ENCODE results near the gene CARMIL1.
A peak's percentile ranks its signal among the peaks of the same experiment; 100 is the strongest.

The CARMIL1 gene

DNA sequence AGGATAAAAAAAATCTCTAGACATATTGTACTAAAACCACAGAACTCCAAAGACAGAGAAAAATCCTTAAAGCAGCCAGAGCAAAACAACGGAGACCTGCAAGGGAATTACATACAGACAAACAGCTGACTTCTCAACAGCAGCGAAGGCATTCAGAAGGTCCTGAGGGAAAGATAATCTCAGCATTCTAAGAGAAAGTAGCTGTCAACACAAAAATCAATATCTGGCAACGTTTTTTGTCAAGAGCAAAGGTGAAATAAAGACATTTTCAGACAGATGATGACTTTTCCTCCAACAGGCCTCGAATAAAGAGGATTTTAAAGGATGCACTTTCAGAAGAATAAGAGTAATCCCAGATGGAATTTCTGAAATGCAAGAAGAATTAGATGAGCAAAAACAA lies 366.7 kb downstream of the CARMIL1 start:
- no peak overlapping the region for H3K27ac ChIP-seq (ENCODE audit: low read depth, low read length)
- H3K27me3 ChIP-seq (ENCODE audit: control insufficient read depth, insufficient read depth, low read length): no peaks in the 10 kb centered on the region
- no peaks in the 10 kb centered on the region for H3K36me3 ChIP-seq (ENCODE audit: control insufficient read depth, insufficient read depth, low read length)
- H3K9ac ChIP-seq (ENCODE audit: low read length): no peak overlapping the region
- H3K4me3 ChIP-seq (ENCODE audit: low read length): no peak overlapping the region
- H3K4me1 ChIP-seq (ENCODE audit: control insufficient read depth, insufficient read depth, low read length): no peaks in the 10 kb centered on the region

DNA sequence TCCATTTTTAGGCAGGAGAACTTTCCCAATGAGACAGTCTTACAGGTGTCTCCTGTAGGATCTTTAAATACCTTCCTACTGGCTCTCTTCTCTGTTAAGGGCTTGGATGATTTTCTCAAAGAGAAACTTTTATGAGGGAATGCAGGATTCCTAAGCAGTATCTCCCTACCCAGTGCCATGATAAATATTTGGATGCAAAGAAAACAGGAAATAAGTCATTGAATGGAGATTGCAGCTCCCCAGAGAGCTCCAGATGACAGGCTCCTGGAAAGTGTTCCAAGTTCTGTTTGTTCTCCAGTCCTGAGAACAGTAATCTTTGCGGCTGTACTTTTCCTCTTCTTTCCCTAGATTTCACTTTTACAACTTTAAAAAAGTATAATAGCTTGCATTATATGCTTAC lies 370.4 kb downstream of the CARMIL1 start:
- H3K36me3 ChIP-seq (ENCODE audit: control insufficient read depth, insufficient read depth, low read length): no peaks in the 10 kb centered on the region
- H3K9ac ChIP-seq (ENCODE audit: low read length): no peak overlapping the region
- H3K4me1 ChIP-seq (ENCODE audit: control insufficient read depth, insufficient read depth, low read length): no peaks in the 10 kb centered on the region
- H3K27ac ChIP-seq (ENCODE audit: low read depth, low read length): no peak overlapping the region
- no peaks in the 10 kb centered on the region for H3K27me3 ChIP-seq (ENCODE audit: control insufficient read depth, insufficient read depth, low read length)
- no peak overlapping the region for H3K4me3 ChIP-seq (ENCODE audit: low read length)

- Histone ChIP-seq H3K27ac (ENCODE audit: low read depth, low read length) (no peak within 1 kb of the TSS), H3K4me3 (ENCODE audit: low read length) (peak within 1 kb of the TSS; percentile 37), H3K4me1 (ENCODE audit: control insufficient read depth, insufficient read depth, low read length) (no peaks in the 10 kb centered on the region), H3K27me3 (ENCODE audit: control insufficient read depth, insufficient read depth, low read length) (no peaks in the 10 kb centered on the region), H3K36me3 (ENCODE audit: control insufficient read depth, insufficient read depth, low read length) (no peaks in the 10 kb centered on the region), H3K9ac (ENCODE audit: low read length) (no peak within 1 kb of the TSS)
These were observed 372.9 kb downstream of the CARMIL1 start, which contains the start of gene SCGN for GRCh38 chr6:25652007-25652515. Gene SCGN, plus strand, starts transcription at chr6:25652215. Its CDS starts 189 bp downstream, at chr6:25652404.

- H3K27ac ChIP-seq (ENCODE audit: low read depth, low read length): no peak overlapping the region
- H3K4me1 ChIP-seq (ENCODE audit: control insufficient read depth, insufficient read depth, low read length): no peaks in the 10 kb centered on the region
- H3K27me3 ChIP-seq (ENCODE audit: control insufficient read depth, insufficient read depth, low read length): no peaks in the 10 kb centered on the region
- H3K9ac ChIP-seq (ENCODE audit: low read length): no peak overlapping the region
- H3K36me3 ChIP-seq (ENCODE audit: control insufficient read depth, insufficient read depth, low read length): no peaks in the 10 kb centered on the region
- no peak overlapping the region for H3K4me3 ChIP-seq (ENCODE audit: low read length)
These were observed 376.5 kb downstream of the CARMIL1 start for GRCh38 chr6:25655723-25656122.

DNA sequence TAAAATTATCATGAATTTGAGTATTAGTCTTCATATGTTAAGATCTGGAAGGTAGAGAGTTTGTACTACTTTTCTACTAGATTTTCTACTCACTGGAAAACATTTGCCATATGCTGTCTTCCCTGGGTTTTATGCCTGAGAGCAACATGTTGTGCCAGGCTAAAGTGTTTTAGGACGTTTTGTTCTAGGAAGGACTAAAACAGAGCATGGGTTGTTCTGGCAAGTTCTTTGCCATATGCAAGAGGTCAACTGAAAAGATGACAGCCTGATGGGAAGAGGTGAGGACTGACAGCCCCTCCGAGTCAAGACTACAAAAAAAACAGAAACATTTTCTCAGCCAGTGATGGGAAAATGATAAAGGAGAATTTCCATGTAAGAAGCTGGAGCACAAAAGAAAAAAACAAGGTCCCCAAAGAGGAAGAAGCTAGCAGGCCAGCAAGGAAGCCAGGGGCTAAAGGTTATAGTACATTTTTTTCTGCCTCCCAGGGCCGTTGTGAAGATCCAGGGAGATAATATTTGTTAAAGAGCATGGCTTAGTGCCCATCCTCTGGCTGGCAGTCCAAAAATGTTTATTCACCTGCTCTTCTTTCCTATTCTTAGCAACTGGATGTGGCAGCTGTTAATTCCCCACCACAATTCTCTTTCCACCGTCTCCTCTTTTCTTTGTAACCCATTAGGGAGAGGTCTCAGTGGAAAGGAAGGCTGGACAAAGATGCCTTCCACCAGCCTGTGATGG lies 380.6 kb downstream of the CARMIL1 start:
- Histone ChIP-seq H3K27ac (ENCODE audit: low read depth, low read length) (no peak overlapping the region), H3K36me3 (ENCODE audit: control insufficient read depth, insufficient read depth, low read length) (no peaks in the 10 kb centered on the region), H3K9ac (ENCODE audit: low read length) (no peak overlapping the region), H3K4me1 (ENCODE audit: control insufficient read depth, insufficient read depth, low read length) (no peaks in the 10 kb centered on the region), H3K27me3 (ENCODE audit: control insufficient read depth, insufficient read depth, low read length) (no peaks in the 10 kb centered on the region), H3K4me3 (ENCODE audit: low read length) (no peak overlapping the region)

- Histone ChIP-seq H3K27me3 (ENCODE audit: control insufficient read depth, insufficient read depth, low read length) (no peaks in the 10 kb centered on the region), H3K27ac (ENCODE audit: low read depth, low read length) (no peak overlapping the region), H3K4me3 (ENCODE audit: low read length) (no peak overlapping the region), H3K9ac (ENCODE audit: low read length) (no peak overlapping the region), H3K4me1 (ENCODE audit: control insufficient read depth, insufficient read depth, low read length) (no peaks in the 10 kb centered on the region), H3K36me3 (ENCODE audit: control insufficient read depth, insufficient read depth, low read length) (no peaks in the 10 kb centered on the region)
These were observed 381.3 kb downstream of the CARMIL1 start for GRCh38 chr6:25660512-25660911.

GRCh38 chr6:25661129-25661779 lies 382.1 kb downstream of the CARMIL1 start:
- no peak overlapping the region for H3K27ac ChIP-seq (ENCODE audit: low read depth, low read length)
- no peaks in the 10 kb centered on the region for H3K36me3 ChIP-seq (ENCODE audit: control insufficient read depth, insufficient read depth, low read length)
- H3K4me3 ChIP-seq (ENCODE audit: low read length): no peak overlapping the region
- no peaks in the 10 kb centered on the region for H3K4me1 ChIP-seq (ENCODE audit: control insufficient read depth, insufficient read depth, low read length)
- H3K9ac ChIP-seq (ENCODE audit: low read length): no peak overlapping the region
- H3K27me3 ChIP-seq (ENCODE audit: control insufficient read depth, insufficient read depth, low read length): no peaks in the 10 kb centered on the region

GRCh38 chr6:25665455-25665854 lies 386.3 kb downstream of the CARMIL1 start:
- Histone ChIP-seq H3K4me3 (ENCODE audit: low read length) (no peak overlapping the region), H3K9ac (ENCODE audit: low read length) (no peak overlapping the region), H3K27ac (ENCODE audit: low read depth, low read length) (no peak overlapping the region), H3K4me1 (ENCODE audit: control insufficient read depth, insufficient read depth, low read length) (no peaks in the 10 kb centered on the region), H3K27me3 (ENCODE audit: control insufficient read depth, insufficient read depth, low read length) (no peaks in the 10 kb centered on the region), H3K36me3 (ENCODE audit: control insufficient read depth, insufficient read depth, low read length) (no peaks in the 10 kb centered on the region)

DNA sequence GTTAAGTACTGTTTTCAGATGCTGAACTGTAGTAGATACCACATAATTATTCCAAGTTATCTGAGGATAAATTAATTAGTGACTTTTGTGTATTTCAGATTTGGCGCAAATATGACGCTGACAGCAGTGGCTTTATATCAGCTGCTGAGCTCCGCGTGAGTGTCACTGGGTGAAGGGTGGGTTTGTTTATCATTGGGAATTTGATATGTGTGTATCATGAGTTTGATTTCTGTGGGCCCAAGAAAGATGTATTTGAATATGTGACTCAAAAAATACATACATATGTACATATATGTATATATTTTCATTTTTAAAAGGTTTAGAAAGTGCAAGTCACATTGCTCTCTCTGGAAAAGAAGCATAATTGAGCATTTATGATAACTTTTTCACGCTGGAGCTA lies 390.2 kb downstream of the CARMIL1 start:
- Histone ChIP-seq H3K4me3 (ENCODE audit: low read length) (no peak overlapping the region), H3K27ac (ENCODE audit: low read depth, low read length) (no peak overlapping the region), H3K4me1 (ENCODE audit: control insufficient read depth, insufficient read depth, low read length) (no peaks in the 10 kb centered on the region)

More for the DNA sequence above, 390.2 kb downstream of the CARMIL1 start:
- no peaks in the 10 kb centered on the region for H3K27me3 ChIP-seq (ENCODE audit: control insufficient read depth, insufficient read depth, low read length)
- H3K36me3 ChIP-seq (ENCODE audit: control insufficient read depth, insufficient read depth, low read length): no peaks in the 10 kb centered on the region
- no peak overlapping the region for H3K9ac ChIP-seq (ENCODE audit: low read length)
